Right renal cortex interstitium (tissue), 3 donors: ENCODE data around the gene PAOX. TPM values are rescaled to one million over a fixed set of nuclear protein-coding genes. Genes with fewer than 3 reads are reported as not detected.
"Not testable (repeated sequence)": the region's sequence is repeated elsewhere in the genome, so short reads cannot be mapped to it uniquely, and the experiment has no call there.

Source experiments
- DNase-seq, 3 donors: peaks; one replicate each; pipeline ENCODE4 v3.0.0-alpha.2; 2013; ENCODE audit warnings: low read depth in 3 of 3, low spot score in 2 of 3
- polyA plus RNA-seq, 3 donors: library from polyadenylated mRNA; unstranded; fragments of 120-200 nt; gene quantifications; one replicate each; pipeline ENCODE4 v1.2.1, GENCODE V29; 2013; ENCODE audit not compliant: insufficient read length in 3 of 3

PAOX gene
- polyA plus RNA-seq, 3 donors: 3.8 to 6.2 (median 4.2) TPM

DNA sequence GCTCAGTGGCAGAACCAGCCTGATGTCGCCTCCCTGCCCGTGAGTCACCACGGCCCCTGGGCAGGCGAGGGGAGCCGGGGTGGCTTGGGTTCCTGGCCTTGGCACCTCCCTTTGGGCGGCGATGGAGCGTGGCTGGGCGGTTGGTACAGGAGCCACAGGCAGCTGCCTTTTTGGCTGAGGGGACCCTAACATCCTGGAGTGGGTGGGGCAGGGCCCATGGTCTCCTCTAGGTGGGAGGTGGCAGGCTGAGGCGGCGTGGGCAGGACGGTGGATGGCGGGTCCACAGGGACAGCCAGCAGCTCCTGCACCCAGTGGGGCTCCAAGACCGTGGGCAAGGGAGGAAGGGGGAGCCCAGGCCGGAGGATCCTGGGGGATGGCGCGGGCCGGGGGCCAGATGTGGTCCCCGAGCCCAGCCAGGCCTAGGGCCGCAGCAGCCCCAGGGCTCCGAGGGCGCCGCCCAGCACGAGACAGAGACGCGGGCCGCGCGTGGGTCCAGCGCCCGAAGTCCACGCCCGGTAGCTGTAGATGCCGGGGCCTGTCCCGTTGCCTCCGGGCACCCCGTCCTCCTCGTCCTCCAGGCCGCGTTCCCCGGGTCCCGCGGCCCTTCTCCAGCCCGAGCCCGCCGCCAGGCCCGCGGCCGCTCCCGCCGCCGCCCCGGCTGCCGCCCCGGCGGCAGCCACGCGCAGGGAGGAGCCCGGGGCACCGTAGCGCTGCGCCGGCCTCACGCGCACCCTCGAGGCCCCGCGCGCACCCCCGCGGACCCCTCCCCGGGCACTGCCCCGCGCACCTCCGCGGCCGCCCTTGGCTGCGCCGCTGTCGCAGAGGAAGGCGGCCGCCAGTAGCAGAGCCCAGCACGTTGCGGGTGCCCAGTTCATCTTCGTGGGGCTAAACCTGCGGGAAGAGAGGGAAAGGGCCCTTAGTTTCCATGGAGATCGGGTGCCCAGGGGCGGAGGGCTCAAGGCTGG is 44.0 kb downstream of the PAOX start:
- no peak for DNase-seq

GRCh38 chr10:133424102-133424501 is 45.0 kb downstream of the PAOX start:
- not testable (repeated sequence) for DNase-seq

DNA sequence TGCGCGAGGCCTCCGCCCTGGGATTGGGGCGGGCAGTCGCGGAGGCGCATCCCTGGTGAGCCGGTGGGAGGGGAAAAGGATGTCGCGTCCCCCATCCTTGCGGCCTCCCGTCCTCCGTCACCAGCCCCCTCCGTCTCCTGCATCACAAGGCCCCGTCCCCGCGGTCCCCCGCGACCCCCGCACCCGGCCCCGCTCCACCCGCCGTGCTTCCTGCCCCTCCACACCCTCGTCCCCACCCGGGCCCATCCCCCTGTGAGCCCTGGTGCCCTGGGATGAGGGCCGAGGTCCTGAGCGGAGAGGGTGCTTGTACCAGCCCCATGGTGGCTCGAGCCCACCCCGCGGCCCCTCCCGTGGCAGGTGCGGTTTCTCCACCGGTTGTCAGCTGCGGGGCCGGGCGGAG is 45.5 kb downstream of the PAOX start, which contains the start of gene SPRN:
Gene SPRN, minus strand, starts transcription at position 25 of the 400 bp plus-strand sequence. CDS start 944 bp downstream, outside the sequence.
- not testable (repeated sequence) for DNase-seq

GRCh38 chr10:133429571-133429970 is 50.5 kb downstream of the PAOX start:
- not testable (repeated sequence) for DNase-seq

- not testable (repeated sequence) for DNase-seq
These were observed 53.0 kb downstream of the PAOX start for GRCh38 chr10:133431888-133432613.

- DNase-seq: not testable (repeated sequence)
These were observed 53.7 kb downstream of the PAOX start for GRCh38 chr10:133432789-133433188.

GRCh38 chr10:133438711-133439273 is 59.7 kb downstream of the PAOX start:
- DNase-seq: no peak

- DNase-seq: no peak
These were observed 60.7 kb downstream of the PAOX start for GRCh38 chr10:133439517-133440461.

DNA sequence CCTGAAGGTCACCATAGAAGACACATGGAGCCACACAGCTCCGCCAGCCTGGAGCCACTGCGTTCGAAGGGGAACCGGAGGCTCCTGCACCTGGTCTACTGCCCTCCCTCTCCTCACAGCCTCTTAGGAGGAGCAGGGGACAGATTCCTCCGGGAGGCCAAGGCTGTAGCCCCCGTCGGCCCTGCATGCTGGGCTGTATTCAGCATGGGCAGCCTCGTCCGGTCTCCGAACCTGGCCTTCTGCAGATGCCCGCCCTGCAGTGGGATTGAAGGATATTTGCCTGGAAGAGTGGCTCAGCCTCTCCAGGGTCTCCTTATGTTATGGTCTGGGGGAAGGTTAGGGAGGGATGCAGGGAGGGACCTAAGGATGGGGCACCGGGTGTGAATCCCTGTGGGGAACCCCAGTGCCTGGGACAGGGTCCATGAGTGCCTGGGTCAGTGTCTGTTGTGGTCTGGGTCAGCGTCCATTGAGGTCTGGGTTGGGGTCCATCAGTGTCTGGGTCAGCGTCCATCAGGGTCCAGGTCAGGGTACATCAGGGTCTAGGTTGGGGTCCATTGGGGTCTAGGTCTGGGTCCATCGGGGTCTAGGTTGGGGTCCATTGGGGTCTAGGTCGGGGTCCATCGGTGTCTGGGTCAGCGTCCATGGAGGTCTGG is 61.7 kb downstream of the PAOX start:
- no peak for DNase-seq

Other genes with a start within 250 kb of the PAOX start
- gene KNDC1, start 219.0 kb upstream of the PAOX start, polyA plus RNA-seq: 1 to 10 TPM; 4.1 to 5.5 (median 4.2) TPM
- not detected for gene UTF1, start 149.0 kb upstream of the PAOX start, polyA plus RNA-seq
- gene VENTX, start 141.4 kb upstream of the PAOX start, polyA plus RNA-seq: under 1 TPM; 0.04 to 0.17 (median 0.14) TPM
- 1 to 10 TPM; 1.0 to 1.6 (median 1.3) TPM for gene ADAM8, start 102.4 kb upstream of the PAOX start, polyA plus RNA-seq
- 10 to 100 TPM; 53.6 to 60.4 (median 56.3) TPM for gene TUBGCP2, start 70.4 kb upstream of the PAOX start, polyA plus RNA-seq
- gene ZNF511, start 70.3 kb upstream of the PAOX start, polyA plus RNA-seq: 10 to 100 TPM; 33.1 to 42.2 (median 34.2) TPM
- not detected for gene CALY, start 42.4 kb upstream of the PAOX start, polyA plus RNA-seq
- gene PRAP1, start 31.9 kb upstream of the PAOX start, polyA plus RNA-seq: 1 to 10 TPM; 3.3 to 7.1 (median 5.7) TPM
- gene FUOM, start 21.2 kb upstream of the PAOX start, polyA plus RNA-seq: 10 to 100 TPM; 13.3 to 19.7 (median 17.2) TPM
- 100 to 1,000 TPM; 120 to 146 (median 134) TPM for gene ECHS1, start 5.9 kb upstream of the PAOX start, polyA plus RNA-seq
- gene MTG1, start 14.9 kb downstream of the PAOX start, polyA plus RNA-seq: 10 to 100 TPM; 63.4 to 66.6 (median 65.1) TPM
- gene SPRN, start 45.4 kb downstream of the PAOX start, polyA plus RNA-seq: 1 to 10 TPM; 2.7 to 3.5 (median 3.2) TPM
- gene SCART1, start 74.7 kb downstream of the PAOX start, polyA plus RNA-seq: 1 to 10 TPM in 2 of 3 donors, under 1 TPM in 1; 0.98 to 1.2 (median 1.1) TPM
- gene CYP2E1, start 148.1 kb downstream of the PAOX start, polyA plus RNA-seq: under 1 TPM; 0.69 to 0.93 (median 0.76) TPM
- gene SYCE1, start 186.3 kb downstream of the PAOX start, polyA plus RNA-seq: under 1 TPM; 0.10 to 0.26 (median 0.26) TPM
- not detected for gene FRG2B, start 247.5 kb downstream of the PAOX start, polyA plus RNA-seq